Measurements from ENCODE around the gene ANKRD13D.

DNA sequence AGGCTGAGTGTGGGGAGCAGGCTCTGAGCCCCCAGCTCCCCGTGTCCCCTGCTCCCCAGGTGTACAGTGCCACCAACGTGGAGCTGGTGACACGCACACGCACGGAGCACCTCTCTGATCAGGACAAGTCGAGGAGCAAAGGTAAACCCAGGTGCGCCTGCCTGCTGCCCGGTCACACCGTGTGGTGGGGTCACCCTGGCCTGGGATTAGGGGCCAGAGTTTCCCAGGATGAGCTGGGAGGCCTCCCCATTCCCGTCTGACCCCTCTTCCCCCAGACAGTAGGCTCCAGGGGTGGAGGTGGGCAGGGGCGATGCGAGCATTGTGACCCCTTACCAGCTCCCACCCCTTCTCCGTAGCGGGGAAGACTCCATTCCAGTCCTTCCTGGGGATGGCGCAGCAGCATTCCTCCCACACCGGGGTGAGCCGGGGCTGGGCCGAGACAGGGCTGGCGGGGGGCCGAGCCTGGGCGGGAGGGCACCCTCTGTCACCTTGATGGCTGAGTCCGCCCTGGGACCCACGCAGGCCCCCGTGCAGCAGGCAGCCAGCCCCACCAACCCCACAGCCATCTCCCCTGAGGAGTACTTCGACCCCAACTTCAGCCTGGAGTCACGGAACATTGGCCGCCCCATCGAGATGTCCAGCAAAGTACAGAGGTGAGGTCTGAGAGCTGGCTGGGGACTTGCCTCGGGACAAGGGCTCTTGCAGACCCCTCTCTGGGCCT, 10.5 kb downstream of the ANKRD13D start:
- TF ChIP-seq, protein P1, sequence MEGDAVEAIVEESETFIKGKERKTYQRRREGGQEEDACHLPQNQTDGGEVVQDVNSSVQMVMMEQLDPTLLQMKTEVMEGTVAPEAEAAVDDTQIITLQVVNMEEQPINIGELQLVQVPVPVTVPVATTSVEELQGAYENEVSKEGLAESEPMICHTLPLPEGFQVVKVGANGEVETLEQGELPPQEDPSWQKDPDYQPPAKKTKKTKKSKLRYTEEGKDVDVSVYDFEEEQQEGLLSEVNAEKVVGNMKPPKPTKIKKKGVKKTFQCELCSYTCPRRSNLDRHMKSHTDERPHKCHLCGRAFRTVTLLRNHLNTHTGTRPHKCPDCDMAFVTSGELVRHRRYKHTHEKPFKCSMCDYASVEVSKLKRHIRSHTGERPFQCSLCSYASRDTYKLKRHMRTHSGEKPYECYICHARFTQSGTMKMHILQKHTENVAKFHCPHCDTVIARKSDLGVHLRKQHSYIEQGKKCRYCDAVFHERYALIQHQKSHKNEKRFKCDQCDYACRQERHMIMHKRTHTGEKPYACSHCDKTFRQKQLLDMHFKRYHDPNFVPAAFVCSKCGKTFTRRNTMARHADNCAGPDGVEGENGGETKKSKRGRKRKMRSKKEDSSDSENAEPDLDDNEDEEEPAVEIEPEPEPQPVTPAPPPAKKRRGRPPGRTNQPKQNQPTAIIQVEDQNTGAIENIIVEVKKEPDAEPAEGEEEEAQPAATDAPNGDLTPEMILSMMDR (IDR thresholded peaks at IDR 0.05): no peak
- TF ChIP-seq ZFX (IDR thresholded peaks at IDR 0.05; ENCODE audit: borderline replicate concordance): no peak
